ENCODE data around the gene EVA1C.
"Not testable (repeated sequence)": the region's sequence is repeated elsewhere in the genome, so short reads cannot be mapped to it uniquely, and the experiment has no call there.

Gene EVA1C

GRCh38 chr21:32450881-32451701, 38.6 kb downstream of the EVA1C start:
- intact Hi-C loops (cut with DNase I) = not testable (repeated sequence)
- peak in 3 of 42 donors; percentile 15 to 45 (median 21) for DNase-seq

GRCh38 chr21:32452191-32452590, 39.7 kb downstream of the EVA1C start:
- DNase-seq; intact Hi-C loops (cut with DNase I): not testable (repeated sequence)

- intact Hi-C loops (cut with DNase I) = no loop called here
- DNase-seq = no peak
Observed at GRCh38 chr21:32452641-32453040, 40.1 kb downstream of the EVA1C start.

GRCh38 chr21:32455548-32455947, 43.0 kb downstream of the EVA1C start:
- DNase-seq = no peak
- intact Hi-C loops (cut with DNase I) = no loop called here

GRCh38 chr21:32456497-32456918, 44.0 kb downstream of the EVA1C start:
- no peak for DNase-seq
- intact Hi-C loops (cut with DNase I) = no loop called here

- DNase-seq = peak in 23 of 42 donors; percentile 18 to 77 (median 30)
- intact Hi-C loops (cut with DNase I) = no loop called here
Observed at GRCh38 chr21:32457360-32457840, 44.9 kb downstream of the EVA1C start.

- DNase-seq = no peak
- intact Hi-C loops (cut with DNase I) = no loop called here
Observed at GRCh38 chr21:32457962-32458361, 45.5 kb downstream of the EVA1C start.

GRCh38 chr21:32459972-32460371, 47.5 kb downstream of the EVA1C start:
- peak in 32 of 42 donors; percentile 7 to 76 (median 36) for DNase-seq
- intact Hi-C loops (cut with DNase I) = loop anchor here (10.0 kb wide), 1 partner anchor 45 kb away; the partner anchor contains the start of gene EVA1C

- DNase-seq = no peak
- intact Hi-C loops (cut with DNase I) = loop anchor here (10.0 kb wide), 1 partner anchor 47 kb away; the partner anchor contains the start of gene EVA1C
Observed at GRCh38 chr21:32461503-32461902, 49.0 kb downstream of the EVA1C start.

- intact Hi-C loops (cut with DNase I) = loop anchor here (10.0 kb wide), 1 partner anchor 48 kb away; the partner anchor contains the start of gene EVA1C
- not testable (repeated sequence) for DNase-seq
Observed at GRCh38 chr21:32462564-32462963, 50.1 kb downstream of the EVA1C start.

GRCh38 chr21:32463367-32463766, 50.9 kb downstream of the EVA1C start:
- no peak for DNase-seq

GRCh38 chr21:32463889-32464300, 51.4 kb downstream of the EVA1C start:
- DNase-seq = peak in 1 of 42 donors; percentile 53
- intact Hi-C loops (cut with DNase I) = loop anchor here (10.0 kb wide), 1 partner anchor 49 kb away; the partner anchor contains the start of gene EVA1C

More at GRCh38 chr21:32463367-32463766, 50.9 kb downstream of the EVA1C start:
- intact Hi-C loops (cut with DNase I) = loop anchor here (10.0 kb wide), 1 partner anchor 49 kb away; the partner anchor contains the start of gene EVA1C

- intact Hi-C loops (cut with DNase I) = loop anchor here (10.0 kb wide), 1 partner anchor 52 kb away; the partner anchor contains the start of gene EVA1C
- peak in 1 of 42 donors; percentile 9 for DNase-seq
Observed at GRCh38 chr21:32467291-32467690, 54.8 kb downstream of the EVA1C start.

GRCh38 chr21:32468681-32469111, 56.2 kb downstream of the EVA1C start:
- intact Hi-C loops (cut with DNase I) = loop anchor here (10.0 kb wide), 1 partner anchor 54 kb away; the partner anchor contains the start of gene EVA1C
- DNase-seq = no peak

- peak in 1 of 42 donors; percentile 20 for DNase-seq
- intact Hi-C loops (cut with DNase I) = loop anchor here (10.0 kb wide), 1 partner anchor 55 kb away; the partner anchor contains the start of gene EVA1C
Observed at GRCh38 chr21:32469628-32470027, 57.1 kb downstream of the EVA1C start.

GRCh38 chr21:32470206-32470605, 57.7 kb downstream of the EVA1C start:
- intact Hi-C loops (cut with DNase I) = no loop called here
- no peak for DNase-seq

- peak in 3 of 42 donors; percentile 6 to 23 (median 15) for DNase-seq
- intact Hi-C loops (cut with DNase I) = no loop called here
Observed at GRCh38 chr21:32472890-32473765, 60.6 kb downstream of the EVA1C start.

- intact Hi-C loops (cut with DNase I) = no loop called here
- DNase-seq = peak in 3 of 42 donors; percentile 10 to 29 (median 11)
Observed at GRCh38 chr21:32474179-32475059, 61.9 kb downstream of the EVA1C start.
